ENCODE results near the gene EPB41L4A.

The EPB41L4A gene

DNA sequence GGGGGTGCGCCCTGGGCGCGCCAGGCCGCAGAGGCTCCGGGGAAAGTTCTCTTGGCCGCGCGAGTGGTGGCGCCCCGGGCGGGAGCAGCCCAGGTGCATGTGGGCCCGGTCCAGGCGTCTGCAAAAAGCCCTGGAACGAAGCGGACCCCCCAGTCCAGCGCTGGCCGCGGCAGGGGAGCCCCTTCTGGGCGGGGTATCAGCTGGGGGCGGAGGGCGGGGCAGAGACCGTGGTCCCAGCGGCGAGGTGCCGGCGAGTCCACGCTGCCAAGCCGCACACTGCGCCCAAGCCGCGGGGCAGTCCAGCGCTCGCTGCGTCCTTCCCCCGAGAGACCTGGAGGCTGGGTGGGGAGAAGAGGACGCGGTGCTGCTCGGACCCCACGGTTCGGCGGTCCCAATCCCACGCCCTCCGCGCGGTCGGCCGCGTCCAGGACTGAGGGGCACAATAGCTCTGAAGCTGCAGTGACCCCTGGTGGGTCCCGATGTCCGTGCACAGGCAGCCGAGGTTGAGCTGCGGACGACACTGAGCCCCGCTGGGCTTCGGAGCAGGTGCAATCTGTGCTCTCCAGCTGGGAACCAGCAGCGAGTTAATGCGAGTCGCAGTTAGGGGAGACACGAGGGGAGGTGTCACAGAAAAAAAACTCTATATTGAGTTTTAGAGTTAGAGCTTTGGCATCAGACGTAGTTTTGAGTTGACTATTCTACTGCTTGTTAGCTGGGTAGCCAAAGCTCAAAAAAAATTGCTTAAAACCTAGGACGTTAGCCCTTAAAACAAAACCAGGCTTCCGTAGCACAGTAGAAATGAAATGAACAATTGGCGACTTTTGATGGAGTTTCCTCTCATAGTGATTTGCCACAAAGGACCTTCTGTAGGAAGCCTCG is 1.1 kb upstream of the EPB41L4A start:
- TF ChIP-seq, protein P1, sequence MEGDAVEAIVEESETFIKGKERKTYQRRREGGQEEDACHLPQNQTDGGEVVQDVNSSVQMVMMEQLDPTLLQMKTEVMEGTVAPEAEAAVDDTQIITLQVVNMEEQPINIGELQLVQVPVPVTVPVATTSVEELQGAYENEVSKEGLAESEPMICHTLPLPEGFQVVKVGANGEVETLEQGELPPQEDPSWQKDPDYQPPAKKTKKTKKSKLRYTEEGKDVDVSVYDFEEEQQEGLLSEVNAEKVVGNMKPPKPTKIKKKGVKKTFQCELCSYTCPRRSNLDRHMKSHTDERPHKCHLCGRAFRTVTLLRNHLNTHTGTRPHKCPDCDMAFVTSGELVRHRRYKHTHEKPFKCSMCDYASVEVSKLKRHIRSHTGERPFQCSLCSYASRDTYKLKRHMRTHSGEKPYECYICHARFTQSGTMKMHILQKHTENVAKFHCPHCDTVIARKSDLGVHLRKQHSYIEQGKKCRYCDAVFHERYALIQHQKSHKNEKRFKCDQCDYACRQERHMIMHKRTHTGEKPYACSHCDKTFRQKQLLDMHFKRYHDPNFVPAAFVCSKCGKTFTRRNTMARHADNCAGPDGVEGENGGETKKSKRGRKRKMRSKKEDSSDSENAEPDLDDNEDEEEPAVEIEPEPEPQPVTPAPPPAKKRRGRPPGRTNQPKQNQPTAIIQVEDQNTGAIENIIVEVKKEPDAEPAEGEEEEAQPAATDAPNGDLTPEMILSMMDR (conservative IDR thresholded peaks at IDR 0.05): peak; percentile 92
- TF ChIP-seq ZFX (IDR thresholded peaks at IDR 0.05): no peak

DNA sequence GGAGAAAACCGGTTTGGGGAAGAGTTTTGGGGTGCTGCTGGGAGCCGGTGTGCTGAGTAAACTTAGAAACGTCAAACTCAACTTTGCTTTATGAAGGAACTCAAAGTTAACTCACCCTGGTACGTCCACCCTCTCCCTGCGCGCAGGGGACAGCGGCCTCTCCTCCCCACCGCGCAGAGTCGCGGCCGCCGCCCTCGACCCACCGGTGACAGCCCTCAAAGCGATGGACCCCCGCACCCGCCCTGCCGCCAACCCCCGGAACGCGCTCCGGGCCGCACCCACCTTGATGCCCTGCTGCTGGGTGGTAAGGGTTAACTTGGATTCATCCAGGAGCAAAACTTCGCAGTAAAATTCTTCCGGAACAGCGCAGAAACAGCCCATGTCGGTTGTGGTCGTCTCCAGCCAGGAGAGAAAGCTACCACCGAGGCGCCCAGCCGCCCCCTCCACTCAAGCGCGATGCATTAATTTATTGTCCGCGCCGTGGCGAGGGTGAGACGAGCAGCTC is 366 bp downstream of the EPB41L4A start:
- no peak overlapping the region for H3K27ac ChIP-seq
- no peak for TF ChIP-seq ZFX (IDR thresholded peaks at IDR 0.05)
- TF ChIP-seq, protein P1 (conservative IDR thresholded peaks at IDR 0.05): no peak

More for the DNA sequence above, 1.1 kb upstream of the EPB41L4A start:
- H3K27ac ChIP-seq: no peak overlapping the region

DNA sequence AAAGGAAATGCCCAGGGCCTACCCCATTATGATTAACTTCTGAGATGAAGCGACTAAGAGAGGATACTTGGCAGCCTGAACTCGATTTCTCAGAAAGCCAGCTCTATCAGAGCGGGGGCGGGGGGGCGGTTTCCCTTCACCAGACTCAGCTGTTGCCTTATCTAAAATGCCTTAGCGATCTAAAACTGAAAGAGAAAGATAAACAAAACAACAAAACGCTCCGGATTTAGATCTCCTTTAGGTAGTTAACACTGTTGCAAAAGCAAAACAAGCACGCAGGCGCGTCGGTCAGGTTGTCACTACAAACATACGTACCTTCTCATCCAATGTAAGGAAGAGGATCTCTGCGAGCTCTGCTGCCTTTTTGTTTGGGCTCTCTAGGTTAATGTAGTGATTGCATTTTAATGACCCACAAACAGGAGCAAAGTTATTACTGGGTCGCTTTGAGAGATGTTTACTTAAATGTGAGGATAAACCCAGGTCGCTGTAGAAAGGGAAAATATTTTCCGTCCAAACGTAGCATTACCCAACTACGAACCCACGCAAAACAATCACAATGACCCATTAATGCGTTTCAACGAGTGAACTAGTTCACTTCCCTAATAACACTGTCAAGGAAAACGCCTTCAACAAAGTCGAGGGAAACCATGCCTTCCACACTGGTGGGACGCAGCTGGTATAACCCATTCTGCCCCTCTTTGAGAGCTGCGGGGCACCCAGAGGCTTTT is 982 bp downstream of the EPB41L4A start:
- TF ChIP-seq ZFX (IDR thresholded peaks at IDR 0.05): no peak
- TF ChIP-seq, protein P1 (conservative IDR thresholded peaks at IDR 0.05): no peak
- no peak overlapping the region for H3K27ac ChIP-seq

DNA sequence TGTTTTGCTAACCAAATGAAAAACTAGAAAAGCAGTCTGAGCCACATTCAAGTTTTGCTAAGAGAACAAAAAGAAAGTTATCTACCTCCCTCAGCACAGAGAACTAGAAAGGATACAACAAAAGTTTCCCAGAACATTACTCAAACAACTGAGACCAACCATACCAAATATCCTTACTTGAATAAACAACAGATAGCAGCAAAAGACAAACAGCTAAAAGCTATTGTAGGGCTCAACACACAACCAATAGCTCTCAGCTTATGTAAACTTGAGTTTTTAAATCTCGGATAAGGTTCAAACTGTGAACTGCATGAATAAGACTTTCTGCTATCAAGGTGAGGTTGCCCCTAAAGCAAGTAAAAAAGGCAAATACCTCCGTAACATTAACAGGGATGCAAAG is 3.5 kb downstream of the EPB41L4A start:
- TF ChIP-seq, protein P1 (conservative IDR thresholded peaks at IDR 0.05): no peak
- TF ChIP-seq ZFX (IDR thresholded peaks at IDR 0.05): no peak

DNA sequence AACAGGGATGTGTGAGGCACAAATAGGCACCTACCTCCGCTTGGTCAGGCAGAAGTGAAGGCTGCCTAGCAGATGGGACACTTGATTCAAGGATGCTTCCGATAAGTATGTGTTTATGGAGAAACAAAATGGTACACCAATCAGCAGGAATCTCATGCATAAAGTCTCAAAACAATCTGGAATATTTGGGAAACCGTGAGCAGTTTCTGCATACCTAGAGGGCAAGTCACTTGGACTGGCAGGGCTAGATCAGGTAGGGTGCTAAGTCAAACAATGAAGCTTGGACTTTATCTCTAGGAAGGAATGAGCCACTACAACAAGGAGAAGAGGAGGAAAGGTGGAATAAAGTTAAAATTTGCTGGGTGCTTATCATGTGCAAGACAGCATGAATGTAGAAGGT is 5.5 kb downstream of the EPB41L4A start:
- no peak for TF ChIP-seq ZFX (IDR thresholded peaks at IDR 0.05)
- TF ChIP-seq, protein P1 (conservative IDR thresholded peaks at IDR 0.05): no peak

More for the DNA sequence above, 3.5 kb downstream of the EPB41L4A start:
- H3K27ac ChIP-seq: no peak overlapping the region

DNA sequence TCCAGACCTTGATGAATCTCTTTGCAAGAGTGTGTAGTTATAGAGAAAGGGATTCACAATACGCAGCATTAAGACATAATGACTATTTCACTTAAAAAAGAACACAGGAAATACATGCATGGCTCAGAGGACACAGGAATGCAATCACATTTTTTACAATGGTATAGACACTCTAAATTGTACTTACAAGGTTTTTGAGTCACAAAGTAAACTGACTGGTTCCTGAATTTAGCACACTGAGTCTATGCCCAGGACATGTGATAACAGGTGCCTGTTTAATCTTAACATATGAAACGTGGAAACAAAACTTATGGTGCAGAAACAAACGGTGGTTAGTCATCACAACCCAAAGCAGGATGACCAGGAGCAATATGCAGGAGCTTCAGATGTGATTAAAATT is 6.7 kb downstream of the EPB41L4A start:
- no peak overlapping the region for H3K27ac ChIP-seq
- TF ChIP-seq ZFX (IDR thresholded peaks at IDR 0.05): no peak
- TF ChIP-seq, protein P1 (conservative IDR thresholded peaks at IDR 0.05): no peak

More for the DNA sequence above, 5.5 kb downstream of the EPB41L4A start:
- no peak overlapping the region for H3K27ac ChIP-seq

DNA sequence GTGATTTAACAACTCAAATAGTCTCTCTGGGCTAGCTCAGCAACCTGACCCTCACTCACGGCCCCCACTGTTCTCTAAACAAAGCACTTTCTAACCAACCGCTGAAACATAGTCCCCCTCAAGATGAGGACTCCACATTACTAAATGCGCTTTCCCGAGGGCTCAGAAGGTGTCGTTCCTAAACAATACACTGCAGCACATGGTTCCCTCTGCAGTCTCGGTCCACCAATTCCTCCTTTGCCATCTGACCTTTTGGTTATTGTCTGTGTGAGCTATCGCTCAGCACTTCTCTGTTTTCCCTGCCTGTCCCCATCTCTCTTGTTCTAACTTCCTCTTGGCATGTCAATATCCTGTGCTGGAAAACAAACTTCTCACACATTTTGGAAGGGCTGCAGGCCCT is 7.2 kb downstream of the EPB41L4A start:
- no peak overlapping the region for H3K27ac ChIP-seq
- TF ChIP-seq ZFX (IDR thresholded peaks at IDR 0.05): no peak
- TF ChIP-seq, protein P1 (conservative IDR thresholded peaks at IDR 0.05): no peak

Measured in C4-2B (cell line).